K562 (cell line): ENCODE results near the gene URB2. TPM values are rescaled to one million over a fixed set of nuclear protein-coding genes. Genes with fewer than 3 reads are reported as not detected.
A peak's percentile ranks its signal among the peaks of the same experiment; 100 is the strongest.

Experiments
- ATAC-seq: fragments of 200-7000 bp; cut with Tn5 transposase; 3 replicates; pipeline ENCODE4 v1.9.1; 2020; ENCODE audit warnings: moderate library complexity
- BruUV-seq: library from RNA; stranded (reverse); fragments of 400-500 nt; replicated peaks from 2 replicates; lab custom pipeline; 2021; lab: Mats Ljungman, UMichigan
- CTCF ChIA-PET: fragments of 300-600 bp; formaldehyde crosslinking; extraction: SDS; loops from one replicate; lab custom pipeline; 2021; ENCODE audit warnings: low intra/inter-chr PET ratio; lab: Yijun Ruan, JAX
- POLR2A ChIA-PET: fragments of 300-600, 350-650 bp; sonication (Branson Sonifier 250); formaldehyde crosslinking; extraction: SDS; loops from one replicate; lab custom pipeline; 2021; ENCODE audit warnings: antibody characterized with exemption, inconsistent platforms; lab: Yijun Ruan, JAX
- DNase-seq, 4 experiments: peaks; one replicate each; pipeline versions ENCODE4 v3.0.0 to v3.0.0-alpha.2; 2011 to 2018; ENCODE audit warnings: low spot score in 3 of 4, mixed read lengths in 3 of 4; ENCODE audit errors: extremely low read depth in 1 of 4
- FAIRE-seq: peaks from 2 replicates; lab custom pipeline; 2011; peaks lifted over from hg19 to GRCh38; lab: Jason Lieb, UNC
- H2AFZ ChIP-seq: 2 replicates; pipeline ENCODE4 v1.6.0; 2011; ENCODE audit warnings: low read depth, low read length, control low read depth, inconsistent platforms
- H3K27ac ChIP-seq: fragments of 200-600 bp; 3 replicates; pipeline ENCODE4 v1.8.0; 2011; ENCODE audit warnings: low read depth, mild to moderate bottlenecking, control low read depth, inconsistent platforms, low read length, moderate library complexity, mixed read lengths; ENCODE audit errors: extremely low read depth
- H3K27me3 ChIP-seq, 2 experiments: fragments of 300-600 bp in 1 of 2; 2 replicates in 1 of 2; 3 replicates in 1 of 2; pipeline versions ENCODE4 v1.6.0 to v1.8.0; 2011; ENCODE audit warnings: inconsistent platforms in 2 of 2, low read length in 2 of 2, mild to moderate bottlenecking in 1 of 2, mixed read lengths in 1 of 2, moderate library complexity in 1 of 2; ENCODE audit not compliant: control insufficient read depth in 2 of 2, insufficient read depth in 2 of 2
- H3K36me3 ChIP-seq: fragments of 300-600 bp; 3 replicates; pipeline ENCODE4 v1.8.0; 2011; ENCODE audit warnings: mild to moderate bottlenecking, low read length, inconsistent platforms; ENCODE audit not compliant: control insufficient read depth, insufficient read depth
- H3K4me1 ChIP-seq, 2 experiments: fragments of 200-600 bp in 1 of 2; replicated peaks in 1 of 2; 2 replicates in 1 of 2; 3 replicates in 1 of 2; pipeline versions ENCODE4 v1.5.1 to v1.8.0; 2011; ENCODE audit warnings: inconsistent platforms in 2 of 2, low read length in 2 of 2, mild to moderate bottlenecking in 1 of 2, mixed read lengths in 1 of 2, moderate library complexity in 1 of 2; ENCODE audit not compliant: control insufficient read depth in 2 of 2, insufficient read depth in 2 of 2
- H3K4me2 ChIP-seq: 2 replicates; pipeline ENCODE4 v1.6.1; 2011; ENCODE audit warnings: low read length, control low read depth, inconsistent platforms, mixed read lengths; ENCODE audit not compliant: insufficient read depth
- H3K4me3 ChIP-seq: fragments of 200-600 bp; sonication (generic), shearing (Covaris generic); 2 replicates; pipeline ENCODE4 v1.5.1; 2016; ENCODE audit warnings: control low read depth, inconsistent platforms
- H3K79me2 ChIP-seq: fragments of 200-600 bp; 3 replicates; pipeline ENCODE4 v1.8.0; 2011; ENCODE audit warnings: low read length, inconsistent platforms; ENCODE audit not compliant: control insufficient read depth, insufficient read depth
- H3K9ac ChIP-seq, 2 experiments: 2 replicates each; pipeline versions ENCODE4 v1.6.0 to v1.6.1; 2011; ENCODE audit warnings: low read depth in 2 of 2, low read length in 2 of 2, control low read depth in 1 of 2, inconsistent platforms in 1 of 2, mild to moderate bottlenecking in 1 of 2, mixed read lengths in 1 of 2; ENCODE audit not compliant: insufficient read depth in 1 of 2
- H3K9me1 ChIP-seq: one replicate; pipeline ENCODE4 v1.6.0; 2011; ENCODE audit warnings: inconsistent platforms, mild to moderate bottlenecking, low read length, moderate library complexity; ENCODE audit not compliant: control insufficient read depth, insufficient read depth
- H3K9me3 ChIP-seq: replicated peaks from 2 replicates; pipeline ENCODE4 v1.5.1; 2011; ENCODE audit warnings: low read depth, low read length, inconsistent platforms; ENCODE audit not compliant: control insufficient read depth, insufficient read depth
- H4K20me1 ChIP-seq: replicated peaks from 2 replicates; pipeline ENCODE4 v1.6.1; 2011; ENCODE audit warnings: low read length, inconsistent platforms, mixed read lengths; ENCODE audit not compliant: control insufficient read depth, insufficient read depth
- CCAR2 ChIP-seq: fragments of 200-400 bp; formaldehyde crosslinking; IDR thresholded peaks from 2 replicates; pipeline ENCODE4 v1.6.1; 2017; ENCODE audit warnings: mild to moderate bottlenecking, low read depth, low read length
- CREB3L1 ChIP-seq: fragments of 450-650 bp; IDR thresholded peaks from 2 replicates; pipeline ENCODE4 v1.6.1; 2014; ENCODE audit warnings: low read depth, mild to moderate bottlenecking, moderate library complexity, borderline replicate concordance
- E2F4 ChIP-seq: sonication (generic); formaldehyde crosslinking; IDR thresholded peaks from 2 replicates; pipeline ENCODE4 v1.8.0; 2022; ENCODE audit warnings: mild to moderate bottlenecking, low read depth, missing genetic modification reagents
- FOXJ2 ChIP-seq: fragments of 200-800 bp; sonication (Bioruptor generic); IDR thresholded peaks from 2 replicates; pipeline ENCODE4 v1.6.1; 2016; ENCODE audit warnings: missing genetic modification characterization, missing compliant biosample characterization
- HMBOX1 ChIP-seq: sonication (generic); IDR thresholded peaks from 2 replicates; pipeline ENCODE4 v1.6.1; 2016
- LCOR ChIP-seq: sonication (generic); formaldehyde crosslinking; IDR thresholded peaks from 2 replicates; pipeline ENCODE4 v1.8.0; 2022; ENCODE audit warnings: mild to moderate bottlenecking, missing genetic modification reagents
- MAFK ChIP-seq: IDR thresholded peaks from 2 replicates; pipeline ENCODE4 v1.6.1; 2011; ENCODE audit warnings: low read length, improper control_type of control experiment
- RBM17 ChIP-seq: fragments of 200-400 bp; formaldehyde crosslinking; IDR thresholded peaks from 2 replicates; pipeline ENCODE4 v1.6.1; 2017; ENCODE audit warnings: low read depth, mild to moderate bottlenecking, low read length, borderline replicate concordance
- RHOXF2B ChIP-seq: fragments of 250-450 bp; sonication (Bioruptor Pico); conservative IDR thresholded peaks from 2 replicates; pipeline ENCODE4 v1.5.1; 2021
- TBL1XR1 ChIP-seq, 2 experiments: IDR thresholded peaks; 2 replicates each; pipeline ENCODE4 v1.6.1; 2012; ENCODE audit warnings: improper control_type of control experiment in 2 of 2, low read length in 2 of 2, mild to moderate bottlenecking in 1 of 2
- USF2 ChIP-seq: sonication (generic); formaldehyde crosslinking; IDR thresholded peaks from 2 replicates; pipeline ENCODE4 v1.5.0; 2020; ENCODE audit warnings: missing genetic modification reagents
- ZBTB49 ChIP-seq: sonication (generic); formaldehyde crosslinking; IDR thresholded peaks from 2 replicates; pipeline ENCODE4 v1.8.0; 2022; ENCODE audit warnings: missing genetic modification reagents, mild to moderate bottlenecking, borderline replicate concordance
- WGBS: fragments of 100-300 bp; shearing (Covaris generic); methylation state at CpG from one replicate; pipeline ENCODE4 v1.1.6; 2016; ENCODE audit warnings: low coverage, mixed read lengths; ENCODE audit not compliant: insufficient coverage; ENCODE audit errors: missing lambda C conversion rate; 5-methylcytosine and 5-hydroxymethylcytosine counted together
- in situ Hi-C: fragments of 300-500 bp; cut with MboI; formaldehyde crosslinking; loops from 4 replicates; pipeline ENCODE4 v1.15.0; 2018; ENCODE audit warnings: inconsistent platforms, mixed read lengths
- intact Hi-C: fragments of 100-400 bp; cut with micrococcal nuclease; formaldehyde crosslinking; loops from 2 replicates; pipeline ENCODE4 v1.14.2; 2022
- polyA plus RNA-seq, 8 experiments: library from polyadenylated mRNA; depleted of rRNA in 4 of 8; stranded (reverse) in 5 of 8; unstranded in 3 of 8; fragments of >200 nt; fragmentation: Nextera tagmentation in 2 of 8; fragmentation: Illumina TruSeq in 1 of 8; extraction: Ambion mirVana in 2 of 8; extraction: Trizol in 1 of 8; gene quantifications; 2 replicates each; pipeline versions ENCODE4 v1.2.1 to v1.2.3, GENCODE V29; 2011 to 2014; ENCODE audit warnings: inconsistent platforms in 1 of 8, missing spikeins in 1 of 8
- total RNA-seq, 7 experiments: library from RNA; depleted of rRNA in 6 of 7; stranded (reverse); fragments of >200 nt in 6 of 7; fragmentation: Illumina TruSeq in 2 of 7; extraction: Trizol in 2 of 7; gene quantifications; 2 replicates each; pipeline versions ENCODE4 v1.2.1 to v1.2.3, GENCODE V29; 2011 to 2021; ENCODE audit warnings: low replicate concordance in 1 of 7

URB2 gene
- total and polyA plus RNA-seq, 9 of the 15 experiments (the other 6 are each of a cell fraction or from before 2014, with no cell fraction given): 2.8 to 28.3 (median 19.0) TPM

- ChIA-PET POLR2A (interaction anchor here (1.0 to 2.0 kb wide), 8 partner anchors 9 to 66 kb away, joined by 3 to 6 read pairs (median 4); partner anchors contain the start of gene ABCB10), CTCF (interaction anchor here (1.1 kb wide), 1 partner anchor 67 kb away, joined by 3 read pairs; no protein-coding TSS in a partner anchor)
- Histone ChIP-seq H3K79me2 (peaks cover 91% of the 10 kb centered on the region), H3K9me1 (no peaks in the 10 kb centered on the region), H3K4me3 (peak overlapping the region; percentile 66), H3K27me3 (no peaks in the 10 kb centered on the region), H2AFZ (peak overlapping the region; percentile 83), H3K36me3 (peaks cover 15% of the 10 kb centered on the region), H4K20me1 (peaks cover 26% of the 10 kb centered on the region), H3K4me1 (peaks cover 15 to 30% of the 10 kb centered on the region in 2 experiments; a peak in 4 of 5 replicates), H3K4me2 (peak overlapping the region; percentile 99), H3K27ac (peak overlapping the region; percentile 52; the same call in 2 of the 3 replicates), H3K9ac (peak overlapping the region; percentile 62 to 93), H3K9me3 (no peaks in the 10 kb centered on the region)
- DNase-seq (no peak), ATAC-seq (no peak), FAIRE-seq (no peak)
- intact Hi-C loops (loop anchor here (5.0 kb wide), 1 partner anchor 52 kb away; no protein-coding TSS in a partner anchor), in situ Hi-C loops (no loop called here)
- 18% methylated on average over 9 of the region's 9 CpGs for WGBS
- BruUV-seq: no TSS peak
- TF ChIP-seq LCOR (CRISPR knock-in tag): 0 out of 2 replicates have a peak, but pooled peaks have one; percentile 11
- TF ChIP-seq FOXJ2 (tag): no peak
- TF ChIP-seq MAFK: no peak
- TF ChIP-seq HMBOX1: peak; percentile 20; the same call in 1 of the 2 replicates
- no peak for TF ChIP-seq RBM17
- no peak for TF ChIP-seq ZBTB49 (CRISPR knock-in tag)
- 0 out of 2 replicates have a peak, but pooled peaks have one; percentile 22 for TF ChIP-seq RHOXF2B (CRISPR knock-in tag)
- no peak for TF ChIP-seq CCAR2
- TF ChIP-seq CREB3L1: no peak
- TF ChIP-seq E2F4 (CRISPR knock-in tag): no peak
- no peak for TF ChIP-seq USF2
- no peak for TF ChIP-seq TBL1XR1 (IDR thresholded peaks at IDR 0.05; ENCODE audit: low read length in 2 of 2)
These were observed 1.5 kb upstream of the URB2 start for GRCh38 chr1:229624521-229625070.
